Hepatocyte (in vitro differentiated cells): ENCODE data around the gene SMIM13.

Experiments
- EZH2 ChIP-seq: fragments of 200-600 bp; sonication (generic); IDR thresholded peaks from 2 replicates; pipeline ENCODE4 v1.6.1; 2016; ENCODE audit warnings: antibody characterized with exemption, mild to moderate bottlenecking, borderline replicate concordance
- TF ChIP-seq, protein P1 (sequence below): fragments of 200-600 bp; sonication (generic); IDR thresholded peaks from 2 replicates; pipeline ENCODE4 v1.5.1; 2016; ENCODE audit warnings: antibody characterized with exemption, mild to moderate bottlenecking; ENCODE audit not compliant: poor library complexity

DNA sequence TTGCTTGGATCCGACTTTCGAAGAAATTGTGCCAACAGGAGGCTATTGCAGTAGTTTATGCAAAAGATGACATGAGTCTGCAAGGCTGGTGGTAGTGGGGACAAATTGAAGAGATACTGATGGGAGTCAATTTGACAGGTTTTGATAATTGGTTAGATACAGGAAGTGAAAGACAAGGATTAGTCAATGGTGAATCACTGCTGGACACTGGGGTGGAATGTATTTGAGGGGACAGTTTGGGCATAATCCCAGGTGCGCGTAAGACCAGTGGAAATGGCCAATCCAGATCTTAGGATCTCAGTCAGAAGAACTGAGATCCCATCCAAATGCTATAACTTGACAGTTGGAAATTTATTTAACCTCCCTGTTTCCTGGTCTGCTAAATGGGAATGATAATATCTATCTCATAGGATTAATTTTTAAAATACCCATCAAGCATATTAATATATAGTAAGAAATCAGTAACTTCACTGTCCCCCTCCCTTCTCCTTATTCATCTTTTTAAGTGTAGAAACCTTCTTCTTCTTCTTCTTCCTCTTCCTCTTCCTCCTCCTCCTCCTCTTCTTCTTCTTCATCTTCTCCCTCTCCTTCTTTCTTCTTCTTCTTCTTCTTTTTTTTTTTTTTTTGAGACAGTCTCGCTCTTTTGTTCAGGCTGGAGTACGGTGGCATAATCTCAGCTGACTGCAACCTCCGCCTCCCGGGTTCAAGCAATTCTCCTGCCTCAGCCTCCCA, 48.8 kb downstream of the SMIM13 start:
- TF ChIP-seq, protein P1, sequence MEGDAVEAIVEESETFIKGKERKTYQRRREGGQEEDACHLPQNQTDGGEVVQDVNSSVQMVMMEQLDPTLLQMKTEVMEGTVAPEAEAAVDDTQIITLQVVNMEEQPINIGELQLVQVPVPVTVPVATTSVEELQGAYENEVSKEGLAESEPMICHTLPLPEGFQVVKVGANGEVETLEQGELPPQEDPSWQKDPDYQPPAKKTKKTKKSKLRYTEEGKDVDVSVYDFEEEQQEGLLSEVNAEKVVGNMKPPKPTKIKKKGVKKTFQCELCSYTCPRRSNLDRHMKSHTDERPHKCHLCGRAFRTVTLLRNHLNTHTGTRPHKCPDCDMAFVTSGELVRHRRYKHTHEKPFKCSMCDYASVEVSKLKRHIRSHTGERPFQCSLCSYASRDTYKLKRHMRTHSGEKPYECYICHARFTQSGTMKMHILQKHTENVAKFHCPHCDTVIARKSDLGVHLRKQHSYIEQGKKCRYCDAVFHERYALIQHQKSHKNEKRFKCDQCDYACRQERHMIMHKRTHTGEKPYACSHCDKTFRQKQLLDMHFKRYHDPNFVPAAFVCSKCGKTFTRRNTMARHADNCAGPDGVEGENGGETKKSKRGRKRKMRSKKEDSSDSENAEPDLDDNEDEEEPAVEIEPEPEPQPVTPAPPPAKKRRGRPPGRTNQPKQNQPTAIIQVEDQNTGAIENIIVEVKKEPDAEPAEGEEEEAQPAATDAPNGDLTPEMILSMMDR, result no peak
- TF ChIP-seq EZH2, result no peak
